ENCODE measurements around the gene HLA-DMA.
"Not testable (repeated sequence)": the region's sequence is repeated elsewhere in the genome, so short reads cannot be mapped to it uniquely, and the experiment has no call there.

Gene HLA-DMA

DNA sequence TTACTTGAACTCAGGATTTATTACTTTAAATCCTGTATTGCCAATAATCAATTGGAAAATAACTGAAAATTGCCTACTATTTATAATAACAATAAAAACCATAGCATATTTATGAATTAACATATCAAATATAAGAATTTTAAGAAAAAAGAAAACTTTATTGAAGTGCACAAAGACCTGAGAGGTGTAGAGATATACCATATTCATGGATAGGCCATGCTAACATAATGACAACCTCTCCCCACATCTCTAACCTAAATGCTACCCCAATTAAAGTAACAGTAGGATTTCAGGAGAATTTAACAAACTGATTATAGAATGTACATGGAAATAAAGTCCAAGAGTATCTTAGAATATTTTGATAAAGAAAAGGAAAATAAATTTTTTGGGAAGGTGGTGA, 6.9 kb downstream of the HLA-DMA start:
- TF ChIP-seq CTCF (IDR thresholded peaks at IDR 0.05; ENCODE audit: low read length, missing control alignments): no peak
- no peak overlapping the region for H3K4me3 ChIP-seq (replicated peaks; ENCODE audit: low read depth, low read length)

GRCh38 chr6:32945108-32945760, 7.7 kb downstream of the HLA-DMA start:
- DNase-seq (ENCODE audit: low read depth): no peak
- no peak for TF ChIP-seq CTCF (IDR thresholded peaks at IDR 0.05; ENCODE audit: low read length, missing control alignments)
- H3K4me3 ChIP-seq (replicated peaks; ENCODE audit: low read depth, low read length): no peak overlapping the region

More for the DNA sequence above, 6.9 kb downstream of the HLA-DMA start:
- no peak for DNase-seq (ENCODE audit: low read depth)

GRCh38 chr6:32943864-32944649, 8.8 kb downstream of the HLA-DMA start:
- H3K4me3 ChIP-seq (replicated peaks; ENCODE audit: low read depth, low read length): no peak overlapping the region
- no peak for TF ChIP-seq CTCF (IDR thresholded peaks at IDR 0.05; ENCODE audit: low read length, missing control alignments)
- no peak for DNase-seq (ENCODE audit: low read depth)

GRCh38 chr6:32942555-32943123, 10.3 kb downstream of the HLA-DMA start:
- not testable (repeated sequence) for H3K4me3 ChIP-seq (replicated peaks; ENCODE audit: low read depth, low read length); DNase-seq (ENCODE audit: low read depth)

DNA sequence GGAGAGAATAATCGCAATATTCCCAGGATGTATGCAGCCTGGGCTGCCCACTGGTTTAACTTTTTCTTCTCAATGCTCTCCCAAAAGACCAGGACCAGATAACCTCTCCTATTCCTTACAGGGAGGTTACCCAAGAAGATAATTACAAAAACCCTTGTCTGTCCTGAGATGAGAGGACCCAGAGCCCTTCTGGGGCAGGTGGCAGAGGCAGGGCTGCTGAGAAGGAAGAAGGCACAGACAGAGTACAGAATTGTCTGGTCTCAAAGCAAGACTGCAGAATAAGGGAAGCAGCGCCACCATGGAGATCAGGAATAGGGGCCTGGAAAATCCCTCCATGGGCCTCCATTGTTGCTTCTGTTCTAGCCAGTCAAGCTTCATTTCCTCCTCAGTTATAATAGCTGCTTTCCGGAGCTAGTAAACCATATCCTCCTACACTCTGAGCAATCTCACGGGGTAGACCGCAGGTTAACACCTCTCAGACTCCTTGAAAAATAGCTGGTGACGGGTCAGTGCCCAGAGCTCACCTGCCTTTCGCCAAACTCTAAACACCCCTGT, 11.6 kb downstream of the HLA-DMA start:
- no peak overlapping the region for H3K4me3 ChIP-seq (replicated peaks; ENCODE audit: low read depth, low read length)
- no peak for TF ChIP-seq CTCF (IDR thresholded peaks at IDR 0.05; ENCODE audit: low read length, missing control alignments)
- no peak for DNase-seq (ENCODE audit: low read depth)

DNA sequence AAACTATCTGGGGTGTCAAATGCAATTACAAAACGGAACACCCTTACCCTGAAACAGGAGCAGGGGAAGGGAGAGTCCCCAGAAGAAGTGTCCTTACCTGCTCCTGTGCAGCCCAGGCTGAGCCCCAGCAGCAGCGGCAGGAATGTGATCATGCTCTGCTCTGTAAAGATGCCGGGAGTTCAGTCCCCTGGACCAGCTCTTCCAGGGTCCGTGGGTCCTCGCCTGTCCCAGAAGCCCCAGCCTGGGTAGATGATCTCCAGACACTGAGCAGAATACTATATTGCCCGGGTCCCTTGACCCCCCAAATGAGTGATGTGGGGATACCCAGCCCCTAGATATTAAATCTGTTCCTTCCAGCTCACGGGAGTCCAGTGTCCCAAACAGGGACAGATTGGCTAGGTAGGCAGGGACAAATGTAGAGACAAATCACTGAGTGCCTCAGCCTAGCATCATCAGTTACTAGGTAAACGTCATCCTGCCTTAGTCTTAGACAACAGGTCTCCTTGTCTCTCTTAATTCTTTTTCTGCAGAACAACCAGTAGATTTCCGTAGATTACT, 12.2 kb downstream of the HLA-DMA start, which contains the start of gene HLA-DMB:
Gene HLA-DMB, minus strand, starts transcription at position 373 of the 558 bp plus-strand sequence. Its CDS starts 221 bp downstream, at position 152.
- DNase-seq (ENCODE audit: low read depth): peak; percentile 77
- TF ChIP-seq CTCF (IDR thresholded peaks at IDR 0.05; ENCODE audit: low read length, missing control alignments): no peak
- H3K4me3 ChIP-seq (replicated peaks; ENCODE audit: low read depth, low read length): no peak within 1 kb of the TSS

GRCh38 chr6:32938494-32938893, 14.4 kb downstream of the HLA-DMA start:
- no peak for DNase-seq (ENCODE audit: low read depth)
- no peak for TF ChIP-seq CTCF (IDR thresholded peaks at IDR 0.05; ENCODE audit: low read length, missing control alignments)
- H3K4me3 ChIP-seq (replicated peaks; ENCODE audit: low read depth, low read length): no peak overlapping the region
